ENCODE data around the gene B9D2. TPM values are rescaled to one million over a fixed set of nuclear protein-coding genes. Genes with fewer than 3 reads are reported as not detected.
A peak's percentile ranks its signal among the peaks of the same experiment; 100 is the strongest.

Gene B9D2
- total RNA-seq, 3 donors from 2014 or later = 4.0 to 7.3 (median 4.3) TPM

- Histone ChIP-seq H3K4me1 (peaks cover 10 to 11% of the 10 kb centered on the region in 2 donors), H3K27me3 (no peaks in the 10 kb centered on the region), H3K27ac (peak overlapping the region; percentile 81 to 87), H3K36me3 (no peaks in the 10 kb centered on the region), H3K9me3 (no peaks in the 10 kb centered on the region), H3K4me3 (peak overlapping the region in 2 of 3 donors; percentile 51 to 59)
- intact Hi-C loops (cut with DNase I; ENCODE audit: low total_unique reads) = no loop called here
- TF ChIP-seq POLR2A (IDR thresholded peaks at IDR 0.05) (no peak), CTCF (IDR thresholded peaks at IDR 0.05) (no peak), POLR2AphosphoS5 (IDR thresholded peaks at IDR 0.05) (no peak)
- DNase-seq (ENCODE audit: low spot score in 2 of 2) = no peak
Measured at GRCh38 chr19:41327076-41327575, 36.8 kb downstream of the B9D2 start.

GRCh38 chr19:41325947-41326706 lies 37.8 kb downstream of the B9D2 start:
- Histone ChIP-seq H3K36me3 (no peaks in the 10 kb centered on the region), H3K27ac (peak overlapping the region; percentile 89 to 94), H3K4me3 (peak overlapping the region; percentile 3 to 63 (median 44)), H3K4me1 (peaks cover 10 to 11% of the 10 kb centered on the region in 2 donors), H3K9me3 (no peaks in the 10 kb centered on the region), H3K27me3 (no peaks in the 10 kb centered on the region)
- no peak for DNase-seq (ENCODE audit: low spot score in 2 of 2)
- TF ChIP-seq POLR2AphosphoS5 (IDR thresholded peaks at IDR 0.05) = no peak
- no peak for TF ChIP-seq POLR2A (IDR thresholded peaks at IDR 0.05)
- TF ChIP-seq CTCF (IDR thresholded peaks at IDR 0.05) = no peak
- intact Hi-C loops (cut with DNase I; ENCODE audit: low total_unique reads) = no loop called here

GRCh38 chr19:41325640-41325946 lies 38.4 kb downstream of the B9D2 start:
- no peak for DNase-seq (ENCODE audit: low spot score in 2 of 2)
- Histone ChIP-seq H3K27ac (peak overlapping the region; percentile 89 to 94), H3K4me1 (peaks cover 10 to 11% of the 10 kb centered on the region in 2 donors), H3K27me3 (no peaks in the 10 kb centered on the region), H3K36me3 (no peaks in the 10 kb centered on the region), H3K4me3 (peak overlapping the region; percentile 3 to 63 (median 44)), H3K9me3 (no peaks in the 10 kb centered on the region)
- intact Hi-C loops (cut with DNase I; ENCODE audit: low total_unique reads) = no loop called here
- TF ChIP-seq POLR2A (IDR thresholded peaks at IDR 0.05) (no peak), POLR2AphosphoS5 (IDR thresholded peaks at IDR 0.05) (no peak), CTCF (IDR thresholded peaks at IDR 0.05) (no peak)

- peak in 1 of 2 donors; percentile 53 for DNase-seq (ENCODE audit: low spot score in 2 of 2)
- Histone ChIP-seq H3K27ac (peak overlapping the region; percentile 89 to 94), H3K36me3 (no peaks in the 10 kb centered on the region), H3K4me1 (peaks cover 10 to 11% of the 10 kb centered on the region in 2 donors), H3K9me3 (no peaks in the 10 kb centered on the region), H3K27me3 (no peaks in the 10 kb centered on the region), H3K4me3 (peak overlapping the region; percentile 9 to 63 (median 44))
- TF ChIP-seq CTCF (IDR thresholded peaks at IDR 0.05) = no peak
- TF ChIP-seq POLR2A (IDR thresholded peaks at IDR 0.05) = no peak
- peak in 1 of 3 donors; percentile 22 for TF ChIP-seq POLR2AphosphoS5 (IDR thresholded peaks at IDR 0.05)
- intact Hi-C loops (cut with DNase I; ENCODE audit: low total_unique reads) = no loop called here
Measured at GRCh38 chr19:41324921-41325639, 38.9 kb downstream of the B9D2 start.

- TF ChIP-seq POLR2AphosphoS5 (IDR thresholded peaks at IDR 0.05) (no peak), CTCF (IDR thresholded peaks at IDR 0.05) (no peak), POLR2A (IDR thresholded peaks at IDR 0.05) (no peak)
- no peak for DNase-seq (ENCODE audit: low spot score in 2 of 2)
- peak overlapping the region; percentile 89 to 94 for H3K27ac ChIP-seq
- intact Hi-C loops (cut with DNase I; ENCODE audit: low total_unique reads) = no loop called here
- peak overlapping the region in 1 of 3 donors; percentile 42 for H3K4me3 ChIP-seq
- H3K36me3 ChIP-seq = no peaks in the 10 kb centered on the region
- H3K27me3 ChIP-seq = no peaks in the 10 kb centered on the region
- H3K4me1 ChIP-seq = peaks cover 10 to 11% of the 10 kb centered on the region in 2 donors
- H3K9me3 ChIP-seq = no peaks in the 10 kb centered on the region
Measured at GRCh38 chr19:41324231-41324702, 39.7 kb downstream of the B9D2 start.

All from breast epithelium (tissue), 4 donors.